ENCODE measurements around the gene IL1RAPL1. TPM values are rescaled to one million over a fixed set of nuclear protein-coding genes. Genes with fewer than 3 reads are reported as not detected.

IL1RAPL1 gene
- total and polyA plus RNA-seq, 9 of the 15 experiments (the other 6 are each of a cell fraction or from before 2014, with no cell fraction given): 0.04 to 0.07 (median 0.04) TPM; not detected in 6

- TF ChIP-seq, protein P1, sequence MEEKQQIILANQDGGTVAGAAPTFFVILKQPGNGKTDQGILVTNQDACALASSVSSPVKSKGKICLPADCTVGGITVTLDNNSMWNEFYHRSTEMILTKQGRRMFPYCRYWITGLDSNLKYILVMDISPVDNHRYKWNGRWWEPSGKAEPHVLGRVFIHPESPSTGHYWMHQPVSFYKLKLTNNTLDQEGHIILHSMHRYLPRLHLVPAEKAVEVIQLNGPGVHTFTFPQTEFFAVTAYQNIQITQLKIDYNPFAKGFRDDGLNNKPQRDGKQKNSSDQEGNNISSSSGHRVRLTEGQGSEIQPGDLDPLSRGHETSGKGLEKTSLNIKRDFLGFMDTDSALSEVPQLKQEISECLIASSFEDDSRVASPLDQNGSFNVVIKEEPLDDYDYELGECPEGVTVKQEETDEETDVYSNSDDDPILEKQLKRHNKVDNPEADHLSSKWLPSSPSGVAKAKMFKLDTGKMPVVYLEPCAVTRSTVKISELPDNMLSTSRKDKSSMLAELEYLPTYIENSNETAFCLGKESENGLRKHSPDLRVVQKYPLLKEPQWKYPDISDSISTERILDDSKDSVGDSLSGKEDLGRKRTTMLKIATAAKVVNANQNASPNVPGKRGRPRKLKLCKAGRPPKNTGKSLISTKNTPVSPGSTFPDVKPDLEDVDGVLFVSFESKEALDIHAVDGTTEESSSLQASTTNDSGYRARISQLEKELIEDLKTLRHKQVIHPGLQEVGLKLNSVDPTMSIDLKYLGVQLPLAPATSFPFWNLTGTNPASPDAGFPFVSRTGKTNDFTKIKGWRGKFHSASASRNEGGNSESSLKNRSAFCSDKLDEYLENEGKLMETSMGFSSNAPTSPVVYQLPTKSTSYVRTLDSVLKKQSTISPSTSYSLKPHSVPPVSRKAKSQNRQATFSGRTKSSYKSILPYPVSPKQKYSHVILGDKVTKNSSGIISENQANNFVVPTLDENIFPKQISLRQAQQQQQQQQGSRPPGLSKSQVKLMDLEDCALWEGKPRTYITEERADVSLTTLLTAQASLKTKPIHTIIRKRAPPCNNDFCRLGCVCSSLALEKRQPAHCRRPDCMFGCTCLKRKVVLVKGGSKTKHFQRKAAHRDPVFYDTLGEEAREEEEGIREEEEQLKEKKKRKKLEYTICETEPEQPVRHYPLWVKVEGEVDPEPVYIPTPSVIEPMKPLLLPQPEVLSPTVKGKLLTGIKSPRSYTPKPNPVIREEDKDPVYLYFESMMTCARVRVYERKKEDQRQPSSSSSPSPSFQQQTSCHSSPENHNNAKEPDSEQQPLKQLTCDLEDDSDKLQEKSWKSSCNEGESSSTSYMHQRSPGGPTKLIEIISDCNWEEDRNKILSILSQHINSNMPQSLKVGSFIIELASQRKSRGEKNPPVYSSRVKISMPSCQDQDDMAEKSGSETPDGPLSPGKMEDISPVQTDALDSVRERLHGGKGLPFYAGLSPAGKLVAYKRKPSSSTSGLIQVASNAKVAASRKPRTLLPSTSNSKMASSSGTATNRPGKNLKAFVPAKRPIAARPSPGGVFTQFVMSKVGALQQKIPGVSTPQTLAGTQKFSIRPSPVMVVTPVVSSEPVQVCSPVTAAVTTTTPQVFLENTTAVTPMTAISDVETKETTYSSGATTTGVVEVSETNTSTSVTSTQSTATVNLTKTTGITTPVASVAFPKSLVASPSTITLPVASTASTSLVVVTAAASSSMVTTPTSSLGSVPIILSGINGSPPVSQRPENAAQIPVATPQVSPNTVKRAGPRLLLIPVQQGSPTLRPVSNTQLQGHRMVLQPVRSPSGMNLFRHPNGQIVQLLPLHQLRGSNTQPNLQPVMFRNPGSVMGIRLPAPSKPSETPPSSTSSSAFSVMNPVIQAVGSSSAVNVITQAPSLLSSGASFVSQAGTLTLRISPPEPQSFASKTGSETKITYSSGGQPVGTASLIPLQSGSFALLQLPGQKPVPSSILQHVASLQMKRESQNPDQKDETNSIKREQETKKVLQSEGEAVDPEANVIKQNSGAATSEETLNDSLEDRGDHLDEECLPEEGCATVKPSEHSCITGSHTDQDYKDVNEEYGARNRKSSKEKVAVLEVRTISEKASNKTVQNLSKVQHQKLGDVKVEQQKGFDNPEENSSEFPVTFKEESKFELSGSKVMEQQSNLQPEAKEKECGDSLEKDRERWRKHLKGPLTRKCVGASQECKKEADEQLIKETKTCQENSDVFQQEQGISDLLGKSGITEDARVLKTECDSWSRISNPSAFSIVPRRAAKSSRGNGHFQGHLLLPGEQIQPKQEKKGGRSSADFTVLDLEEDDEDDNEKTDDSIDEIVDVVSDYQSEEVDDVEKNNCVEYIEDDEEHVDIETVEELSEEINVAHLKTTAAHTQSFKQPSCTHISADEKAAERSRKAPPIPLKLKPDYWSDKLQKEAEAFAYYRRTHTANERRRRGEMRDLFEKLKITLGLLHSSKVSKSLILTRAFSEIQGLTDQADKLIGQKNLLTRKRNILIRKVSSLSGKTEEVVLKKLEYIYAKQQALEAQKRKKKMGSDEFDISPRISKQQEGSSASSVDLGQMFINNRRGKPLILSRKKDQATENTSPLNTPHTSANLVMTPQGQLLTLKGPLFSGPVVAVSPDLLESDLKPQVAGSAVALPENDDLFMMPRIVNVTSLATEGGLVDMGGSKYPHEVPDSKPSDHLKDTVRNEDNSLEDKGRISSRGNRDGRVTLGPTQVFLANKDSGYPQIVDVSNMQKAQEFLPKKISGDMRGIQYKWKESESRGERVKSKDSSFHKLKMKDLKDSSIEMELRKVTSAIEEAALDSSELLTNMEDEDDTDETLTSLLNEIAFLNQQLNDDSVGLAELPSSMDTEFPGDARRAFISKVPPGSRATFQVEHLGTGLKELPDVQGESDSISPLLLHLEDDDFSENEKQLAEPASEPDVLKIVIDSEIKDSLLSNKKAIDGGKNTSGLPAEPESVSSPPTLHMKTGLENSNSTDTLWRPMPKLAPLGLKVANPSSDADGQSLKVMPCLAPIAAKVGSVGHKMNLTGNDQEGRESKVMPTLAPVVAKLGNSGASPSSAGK (IDR thresholded peaks at IDR 0.05): no peak
- TF ChIP-seq PHF21A (IDR thresholded peaks at IDR 0.05; ENCODE audit: borderline replicate concordance, low read depth) (no peak), POLR2H (tag; IDR thresholded peaks at IDR 0.05; ENCODE audit: low read depth) (no peak), NFIX (CRISPR knock-in tag; IDR thresholded peaks at IDR 0.05; ENCODE audit: low read depth) (no peak), SMARCC2 (IDR thresholded peaks at IDR 0.05; ENCODE audit: low read depth) (no peak), ZSCAN32 (CRISPR knock-in tag; IDR thresholded peaks at IDR 0.05) (no peak), BRD4 (IDR thresholded peaks at IDR 0.05) (no peak), TEAD1 (CRISPR knock-in tag; IDR thresholded peaks at IDR 0.05) (no peak), NELFE (IDR thresholded peaks at IDR 0.05; ENCODE audit: insufficient read depth, insufficient read length) (no peak)
These were observed 1211.2 kb downstream of the IL1RAPL1 start (continued) for GRCh38 chrX:29798469-29798868.

Data from K562 (cell line).